ENCODE data around the gene ZMYND11.
A peak's percentile ranks its signal among the peaks of the same experiment; 100 is the strongest.

Gene ZMYND11

GRCh38 chr10:234708-235406 is 99.6 kb downstream of the ZMYND11 start:
- Mint-ChIP-seq H3K9me3 (no peaks in the 10 kb centered on the region), H3K4me1 (peaks cover 4% of the 10 kb centered on the region), H3K36me3 (ENCODE audit: low read depth) (peaks cover 41% of the 10 kb centered on the region), H3K4me3 (no peak overlapping the region), H3K27me3 (ENCODE audit: low read depth) (no peaks in the 10 kb centered on the region), H3K27ac (peak overlapping the region; percentile 29 to 66 (median 55))
- TF ChIP-seq, protein P1, sequence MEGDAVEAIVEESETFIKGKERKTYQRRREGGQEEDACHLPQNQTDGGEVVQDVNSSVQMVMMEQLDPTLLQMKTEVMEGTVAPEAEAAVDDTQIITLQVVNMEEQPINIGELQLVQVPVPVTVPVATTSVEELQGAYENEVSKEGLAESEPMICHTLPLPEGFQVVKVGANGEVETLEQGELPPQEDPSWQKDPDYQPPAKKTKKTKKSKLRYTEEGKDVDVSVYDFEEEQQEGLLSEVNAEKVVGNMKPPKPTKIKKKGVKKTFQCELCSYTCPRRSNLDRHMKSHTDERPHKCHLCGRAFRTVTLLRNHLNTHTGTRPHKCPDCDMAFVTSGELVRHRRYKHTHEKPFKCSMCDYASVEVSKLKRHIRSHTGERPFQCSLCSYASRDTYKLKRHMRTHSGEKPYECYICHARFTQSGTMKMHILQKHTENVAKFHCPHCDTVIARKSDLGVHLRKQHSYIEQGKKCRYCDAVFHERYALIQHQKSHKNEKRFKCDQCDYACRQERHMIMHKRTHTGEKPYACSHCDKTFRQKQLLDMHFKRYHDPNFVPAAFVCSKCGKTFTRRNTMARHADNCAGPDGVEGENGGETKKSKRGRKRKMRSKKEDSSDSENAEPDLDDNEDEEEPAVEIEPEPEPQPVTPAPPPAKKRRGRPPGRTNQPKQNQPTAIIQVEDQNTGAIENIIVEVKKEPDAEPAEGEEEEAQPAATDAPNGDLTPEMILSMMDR (IDR thresholded peaks at IDR 0.05; ENCODE audit: unreplicated experiment in 3 of 3): no peak

GRCh38 chr10:235915-236314 is 100.7 kb downstream of the ZMYND11 start:
- no peak overlapping the region for H3K4me3 Mint-ChIP-seq
- TF ChIP-seq, protein P1 (IDR thresholded peaks at IDR 0.05; ENCODE audit: unreplicated experiment in 3 of 3): no peak
- no peaks in the 10 kb centered on the region for H3K9me3 Mint-ChIP-seq
- H3K27me3 Mint-ChIP-seq (ENCODE audit: low read depth): no peaks in the 10 kb centered on the region
- H3K27ac Mint-ChIP-seq: peak overlapping the region in 1 of 3 experiments; percentile 7
- peaks cover 4% of the 10 kb centered on the region for H3K4me1 Mint-ChIP-seq
- H3K36me3 Mint-ChIP-seq (ENCODE audit: low read depth): peaks cover 44% of the 10 kb centered on the region

- peaks cover 4% of the 10 kb centered on the region for H3K4me1 Mint-ChIP-seq
- no peaks in the 10 kb centered on the region for H3K27me3 Mint-ChIP-seq (ENCODE audit: low read depth)
- H3K4me3 Mint-ChIP-seq: no peak overlapping the region
- no peaks in the 10 kb centered on the region for H3K9me3 Mint-ChIP-seq
- TF ChIP-seq, protein P1 (IDR thresholded peaks at IDR 0.05; ENCODE audit: unreplicated experiment in 3 of 3): no peak
- peak overlapping the region in 1 of 3 experiments; percentile 26 for H3K27ac Mint-ChIP-seq
- H3K36me3 Mint-ChIP-seq (ENCODE audit: low read depth): peaks cover 46% of the 10 kb centered on the region
These were observed 103.9 kb downstream of the ZMYND11 start for GRCh38 chr10:239109-239508.

DNA sequence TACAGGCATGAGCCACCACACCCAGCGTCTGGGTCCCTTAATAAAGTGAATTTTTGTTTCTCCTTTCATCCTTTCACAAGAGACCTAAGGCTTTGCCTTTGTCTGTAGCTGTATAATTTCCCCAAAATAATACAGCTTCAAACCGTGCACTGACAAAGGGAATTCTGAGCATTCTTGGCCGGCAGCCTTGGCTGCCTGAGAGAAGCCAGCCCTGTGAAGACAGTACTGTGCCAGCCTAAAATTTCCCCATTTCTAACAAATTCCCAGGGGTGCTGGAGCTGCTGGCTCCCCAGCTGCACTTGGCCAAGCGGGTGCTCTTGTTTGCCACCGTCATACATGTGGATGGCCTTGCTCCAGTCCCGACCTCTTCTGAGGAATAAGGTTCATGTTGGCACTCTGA is 106.2 kb downstream of the ZMYND11 start:
- TF ChIP-seq, protein P1 (IDR thresholded peaks at IDR 0.05; ENCODE audit: unreplicated experiment in 3 of 3): no peak
- no peaks in the 10 kb centered on the region for H3K4me1 Mint-ChIP-seq
- no peak overlapping the region for H3K27ac Mint-ChIP-seq
- H3K36me3 Mint-ChIP-seq (ENCODE audit: low read depth): peaks cover 52% of the 10 kb centered on the region
- H3K27me3 Mint-ChIP-seq (ENCODE audit: low read depth): no peaks in the 10 kb centered on the region
- no peaks in the 10 kb centered on the region for H3K9me3 Mint-ChIP-seq
- no peak overlapping the region for H3K4me3 Mint-ChIP-seq

GRCh38 chr10:241966-242643 is 106.8 kb downstream of the ZMYND11 start:
- Mint-ChIP-seq H3K36me3 (ENCODE audit: low read depth) (peaks cover 54% of the 10 kb centered on the region), H3K27me3 (ENCODE audit: low read depth) (no peaks in the 10 kb centered on the region), H3K9me3 (no peaks in the 10 kb centered on the region), H3K27ac (no peak overlapping the region), H3K4me1 (no peaks in the 10 kb centered on the region), H3K4me3 (no peak overlapping the region)
- TF ChIP-seq, protein P1 (IDR thresholded peaks at IDR 0.05; ENCODE audit: unreplicated experiment in 3 of 3): no peak
